ENCODE results near the gene ZMIZ2.

- TF ChIP-seq CTCF (tag by site-specific recombination; IDR thresholded peaks at IDR 0.05) (no peak), ZBTB17 (tag by site-specific recombination; IDR thresholded peaks at IDR 0.05) (no peak), PATZ1 (tag by site-specific recombination; IDR thresholded peaks at IDR 0.05) (no peak)
These were observed 1.8 kb downstream of the ZMIZ2 start for GRCh38 chr7:44750424-44750823.
